Effector CD8-positive, alpha-beta T cell (primary cell): ENCODE results near the gene TLR4.

Source experiments
- DNase-seq: peaks from one replicate; lab custom pipeline; 2025; lab: John Stamatoyannopoulos, UW

Gene TLR4

GRCh38 chr9:117744856-117745389 lies 40.7 kb downstream of the TLR4 start:
- DNase-seq, result no peak

- DNase-seq, result no peak
Measured at GRCh38 chr9:117745598-117745997, 41.4 kb downstream of the TLR4 start.

GRCh38 chr9:117746263-117746662 lies 42.1 kb downstream of the TLR4 start:
- DNase-seq, result no peak

GRCh38 chr9:117747386-117747970 lies 43.3 kb downstream of the TLR4 start:
- no peak for DNase-seq

GRCh38 chr9:117750401-117750800 lies 46.2 kb downstream of the TLR4 start:
- DNase-seq, result no peak

- no peak for DNase-seq
Measured at GRCh38 chr9:117752894-117753293, 48.7 kb downstream of the TLR4 start.

- DNase-seq, result no peak
Measured at GRCh38 chr9:117757561-117758190, 53.5 kb downstream of the TLR4 start.

- DNase-seq, result no peak
Measured at GRCh38 chr9:117763314-117763713, 59.1 kb downstream of the TLR4 start.

- no peak for DNase-seq
Measured at GRCh38 chr9:117768750-117769395, 64.7 kb downstream of the TLR4 start.

- no peak for DNase-seq
Measured at GRCh38 chr9:117771136-117771535, 66.9 kb downstream of the TLR4 start.

- DNase-seq, result no peak
Measured at GRCh38 chr9:117772960-117773359, 68.8 kb downstream of the TLR4 start.
